Measurements from ENCODE around the gene TMBIM1.

Gene TMBIM1

GRCh38 chr2:218340656-218341055, 48.4 kb upstream of the TMBIM1 start:
- H3K9me3 ChIP-seq (ENCODE audit: control insufficient read depth, insufficient read depth, low read depth, low read length) = no peaks in the 10 kb centered on the region
- POLR2A ChIA-PET = no interaction called here

GRCh38 chr2:218334531-218334930, 42.2 kb upstream of the TMBIM1 start:
- Histone ChIP-seq H3K4me3 (ENCODE audit: low read depth, low read length) (no peak overlapping the region), H3K36me3 (ENCODE audit: control insufficient read depth in 2 of 2, insufficient read depth in 1 of 2, low read length in 2 of 2) (no peaks in the 10 kb centered on the region), H3K4me1 (ENCODE audit: control insufficient read depth, insufficient read depth, low read length) (no peaks in the 10 kb centered on the region), H3K9me3 (ENCODE audit: control insufficient read depth, insufficient read depth, low read depth, low read length) (no peaks in the 10 kb centered on the region), H3K27ac (ENCODE audit: extremely low read depth, low read depth, low read length) (no peak overlapping the region)
- POLR2A ChIA-PET = no interaction called here
- TF ChIP-seq KLF10 (tag by site-specific recombination; IDR thresholded peaks at IDR 0.05) (no peak), ZNF133 (tag by site-specific recombination; IDR thresholded peaks at IDR 0.05) (no peak), ZNF423 (tag by site-specific recombination; IDR thresholded peaks at IDR 0.05) (no peak), IKZF3 (tag by site-specific recombination; IDR thresholded peaks at IDR 0.05) (no peak)
- TF ChIP-seq, protein P1, sequence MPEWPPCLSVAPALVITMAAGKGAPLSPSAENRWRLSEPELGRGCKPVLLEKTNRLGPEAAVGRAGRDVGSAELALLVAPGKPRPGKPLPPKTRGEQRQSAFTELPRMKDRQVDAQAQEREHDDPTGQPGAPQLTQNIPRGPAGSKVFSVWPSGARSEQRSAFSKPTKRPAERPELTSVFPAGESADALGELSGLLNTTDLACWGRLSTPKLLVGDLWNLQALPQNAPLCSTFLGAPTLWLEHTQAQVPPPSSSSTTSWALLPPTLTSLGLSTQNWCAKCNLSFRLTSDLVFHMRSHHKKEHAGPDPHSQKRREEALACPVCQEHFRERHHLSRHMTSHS (tag by site-specific recombination; IDR thresholded peaks at IDR 0.05) = no peak
- CTCF ChIA-PET = no interaction called here

More at GRCh38 chr2:218340656-218341055, 48.4 kb upstream of the TMBIM1 start:
- CTCF ChIA-PET = interaction anchor here (0.6 kb wide), 3 partner anchors 15 to 979 kb away, joined by 3 to 5 read pairs (median 3); no protein-coding TSS in a partner anchor
- H3K4me3 ChIP-seq (ENCODE audit: low read depth, low read length) = no peak overlapping the region
- H3K36me3 ChIP-seq (ENCODE audit: control insufficient read depth in 2 of 2, insufficient read depth in 1 of 2, low read length in 2 of 2) = no peaks in the 10 kb centered on the region
- no peak overlapping the region for H3K27ac ChIP-seq (ENCODE audit: extremely low read depth, low read depth, low read length)
- no peak for TF ChIP-seq HOXC10 (CRISPR knock-in tag; IDR thresholded peaks at IDR 0.05)
- TF ChIP-seq PATZ1 (tag by site-specific recombination; IDR thresholded peaks at IDR 0.05) = no peak
- no peak for TF ChIP-seq ZNF747 (tag by site-specific recombination; IDR thresholded peaks at IDR 0.05)
- TF ChIP-seq, protein P2, sequence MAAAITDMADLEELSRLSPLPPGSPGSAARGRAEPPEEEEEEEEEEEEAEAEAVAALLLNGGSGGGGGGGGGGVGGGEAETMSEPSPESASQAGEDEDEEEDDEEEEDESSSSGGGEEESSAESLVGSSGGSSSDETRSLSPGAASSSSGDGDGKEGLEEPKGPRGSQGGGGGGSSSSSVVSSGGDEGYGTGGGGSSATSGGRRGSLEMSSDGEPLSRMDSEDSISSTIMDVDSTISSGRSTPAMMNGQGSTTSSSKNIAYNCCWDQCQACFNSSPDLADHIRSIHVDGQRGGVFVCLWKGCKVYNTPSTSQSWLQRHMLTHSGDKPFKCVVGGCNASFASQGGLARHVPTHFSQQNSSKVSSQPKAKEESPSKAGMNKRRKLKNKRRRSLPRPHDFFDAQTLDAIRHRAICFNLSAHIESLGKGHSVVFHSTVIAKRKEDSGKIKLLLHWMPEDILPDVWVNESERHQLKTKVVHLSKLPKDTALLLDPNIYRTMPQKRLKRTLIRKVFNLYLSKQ (tag by site-specific recombination; IDR thresholded peaks at IDR 0.05; ENCODE audit: borderline replicate concordance) = no peak
- no peak for TF ChIP-seq ZNF626 (tag by site-specific recombination; IDR thresholded peaks at IDR 0.05)
- no peak for TF ChIP-seq ZNF549 (tag by site-specific recombination; IDR thresholded peaks at IDR 0.05)
- TF ChIP-seq ZNF155 (tag by site-specific recombination; IDR thresholded peaks at IDR 0.05) = no peak
- TF ChIP-seq ZNF169 (tag by site-specific recombination; IDR thresholded peaks at IDR 0.05) = no peak
- no peak for TF ChIP-seq ZNF335 (tag by site-specific recombination; conservative IDR thresholded peaks at IDR 0.05)
- no peak for TF ChIP-seq ZNF426 (tag by site-specific recombination; IDR thresholded peaks at IDR 0.05)
- TF ChIP-seq ZNF76 (tag by site-specific recombination; IDR thresholded peaks at IDR 0.05; ENCODE audit: borderline replicate concordance, low read depth) = no peak
- TF ChIP-seq MEIS1 (CRISPR knock-in tag; IDR thresholded peaks at IDR 0.05; ENCODE audit: borderline replicate concordance) = no peak
- TF ChIP-seq ZNF792 (tag by site-specific recombination; IDR thresholded peaks at IDR 0.05) = no peak
- TF ChIP-seq ZNF311 (tag by site-specific recombination; IDR thresholded peaks at IDR 0.05; ENCODE audit: borderline replicate concordance) = no peak
- no peak for TF ChIP-seq WT1 (tag by site-specific recombination; IDR thresholded peaks at IDR 0.05)
- no peak for TF ChIP-seq ZFP37 (tag by site-specific recombination; IDR thresholded peaks at IDR 0.05)
- TF ChIP-seq ZNF26 (tag by site-specific recombination; IDR thresholded peaks at IDR 0.05) = no peak
- peaks cover 2% of the 10 kb centered on the region for H3K4me1 ChIP-seq (ENCODE audit: control insufficient read depth, insufficient read depth, low read length)
